K562 (cell line): ENCODE data around the gene KAT2B. TPM values are rescaled to one million over a fixed set of nuclear protein-coding genes. Genes with fewer than 3 reads are reported as not detected.

Experiments used
- ATAC-seq: fragments of 200-7000 bp; cut with Tn5 transposase; 3 replicates; pipeline ENCODE4 v1.9.1; 2020; ENCODE audit warnings: moderate library complexity
- BruUV-seq: library from RNA; stranded (reverse); fragments of 400-500 nt; replicated peaks from 2 replicates; lab custom pipeline; 2021; lab: Mats Ljungman, UMichigan
- CTCF ChIA-PET: fragments of 300-600 bp; formaldehyde crosslinking; extraction: SDS; loops from one replicate; lab custom pipeline; 2021; ENCODE audit warnings: low intra/inter-chr PET ratio; lab: Yijun Ruan, JAX
- POLR2A ChIA-PET: fragments of 300-600, 350-650 bp; sonication (Branson Sonifier 250); formaldehyde crosslinking; extraction: SDS; loops from one replicate; lab custom pipeline; 2021; ENCODE audit warnings: antibody characterized with exemption, inconsistent platforms; lab: Yijun Ruan, JAX
- DNase-seq, 4 experiments: peaks; one replicate each; pipeline versions ENCODE4 v3.0.0 to v3.0.0-alpha.2; 2011 to 2018; ENCODE audit warnings: low spot score in 3 of 4, mixed read lengths in 3 of 4; ENCODE audit errors: extremely low read depth in 1 of 4
- FAIRE-seq: peaks from 2 replicates; lab custom pipeline; 2011; peaks lifted over from hg19 to GRCh38; lab: Jason Lieb, UNC
- H2AFZ ChIP-seq: 2 replicates; pipeline ENCODE4 v1.6.0; 2011; ENCODE audit warnings: low read depth, low read length, control low read depth, inconsistent platforms
- H3K27ac ChIP-seq: fragments of 200-600 bp; 3 replicates; pipeline ENCODE4 v1.8.0; 2011; ENCODE audit warnings: low read depth, mild to moderate bottlenecking, control low read depth, inconsistent platforms, low read length, moderate library complexity, mixed read lengths; ENCODE audit errors: extremely low read depth
- H3K27me3 ChIP-seq, 2 experiments: fragments of 300-600 bp in 1 of 2; 2 replicates in 1 of 2; 3 replicates in 1 of 2; pipeline versions ENCODE4 v1.6.0 to v1.8.0; 2011; ENCODE audit warnings: inconsistent platforms in 2 of 2, low read length in 2 of 2, mild to moderate bottlenecking in 1 of 2, mixed read lengths in 1 of 2, moderate library complexity in 1 of 2; ENCODE audit not compliant: control insufficient read depth in 2 of 2, insufficient read depth in 2 of 2
- H3K36me3 ChIP-seq: fragments of 300-600 bp; 3 replicates; pipeline ENCODE4 v1.8.0; 2011; ENCODE audit warnings: mild to moderate bottlenecking, low read length, inconsistent platforms; ENCODE audit not compliant: control insufficient read depth, insufficient read depth
- H3K4me1 ChIP-seq, 2 experiments: fragments of 200-600 bp in 1 of 2; replicated peaks in 1 of 2; 2 replicates in 1 of 2; 3 replicates in 1 of 2; pipeline versions ENCODE4 v1.5.1 to v1.8.0; 2011; ENCODE audit warnings: inconsistent platforms in 2 of 2, low read length in 2 of 2, mild to moderate bottlenecking in 1 of 2, mixed read lengths in 1 of 2, moderate library complexity in 1 of 2; ENCODE audit not compliant: control insufficient read depth in 2 of 2, insufficient read depth in 2 of 2
- H3K4me2 ChIP-seq: 2 replicates; pipeline ENCODE4 v1.6.1; 2011; ENCODE audit warnings: low read length, control low read depth, inconsistent platforms, mixed read lengths; ENCODE audit not compliant: insufficient read depth
- H3K4me3 ChIP-seq: fragments of 200-600 bp; sonication (generic), shearing (Covaris generic); 2 replicates; pipeline ENCODE4 v1.5.1; 2016; ENCODE audit warnings: control low read depth, inconsistent platforms
- H3K79me2 ChIP-seq: fragments of 200-600 bp; 3 replicates; pipeline ENCODE4 v1.8.0; 2011; ENCODE audit warnings: low read length, inconsistent platforms; ENCODE audit not compliant: control insufficient read depth, insufficient read depth
- H3K9ac ChIP-seq, 2 experiments: 2 replicates each; pipeline versions ENCODE4 v1.6.0 to v1.6.1; 2011; ENCODE audit warnings: low read depth in 2 of 2, low read length in 2 of 2, control low read depth in 1 of 2, inconsistent platforms in 1 of 2, mild to moderate bottlenecking in 1 of 2, mixed read lengths in 1 of 2; ENCODE audit not compliant: insufficient read depth in 1 of 2
- H3K9me1 ChIP-seq: one replicate; pipeline ENCODE4 v1.6.0; 2011; ENCODE audit warnings: inconsistent platforms, mild to moderate bottlenecking, low read length, moderate library complexity; ENCODE audit not compliant: control insufficient read depth, insufficient read depth
- H3K9me3 ChIP-seq: replicated peaks from 2 replicates; pipeline ENCODE4 v1.5.1; 2011; ENCODE audit warnings: low read depth, low read length, inconsistent platforms; ENCODE audit not compliant: control insufficient read depth, insufficient read depth
- H4K20me1 ChIP-seq: replicated peaks from 2 replicates; pipeline ENCODE4 v1.6.1; 2011; ENCODE audit warnings: low read length, inconsistent platforms, mixed read lengths; ENCODE audit not compliant: control insufficient read depth, insufficient read depth
- ARID1B ChIP-seq: fragments of 450-650 bp; IDR thresholded peaks from 2 replicates; pipeline ENCODE4 v1.6.1; 2016; ENCODE audit warnings: antibody characterized with exemption, mild to moderate bottlenecking, inconsistent platforms
- ASH1L ChIP-seq: fragments of 450-650 bp; IDR thresholded peaks from 2 replicates; pipeline ENCODE4 v1.6.1; 2018; ENCODE audit warnings: borderline replicate concordance, mild to moderate bottlenecking, low read depth; ENCODE audit not compliant: partially characterized antibody
- HDAC8 ChIP-seq: fragments of 450-650 bp; IDR thresholded peaks from 2 replicates; pipeline ENCODE4 v1.6.1; 2016; ENCODE audit warnings: mild to moderate bottlenecking, missing genetic modification characterization, moderate library complexity, missing compliant biosample characterization
- MXI1 ChIP-seq: IDR thresholded peaks from 2 replicates; pipeline ENCODE4 v1.6.1; 2011; ENCODE audit warnings: low read depth, mild to moderate bottlenecking, improper control_type of control experiment, low read length
- MYC ChIP-seq, 2 experiments: fragments of 250-450 bp in 1 of 2; sonication (Bioruptor Pico) in 1 of 2; IDR thresholded peaks; 2 replicates each; pipeline versions ENCODE4 v1.5.1 to v1.6.1; 2012 to 2021; ENCODE audit warnings: low read depth in 2 of 2, borderline replicate concordance in 1 of 2, improper control_type of control experiment in 1 of 2, low read length in 1 of 2, mild to moderate bottlenecking in 1 of 2, moderate library complexity in 1 of 2
- NFE2L1 ChIP-seq: fragments of 450-650 bp; IDR thresholded peaks from 2 replicates; pipeline ENCODE4 v1.6.1; 2016; ENCODE audit warnings: missing genetic modification characterization, low read depth, mild to moderate bottlenecking, missing compliant biosample characterization, moderate library complexity, borderline replicate concordance
- POLR2B ChIP-seq: fragments of 450-650 bp; IDR thresholded peaks from 2 replicates; pipeline ENCODE4 v1.6.1; 2018; ENCODE audit warnings: low read depth; ENCODE audit not compliant: partially characterized antibody
- SMAD2 ChIP-seq: fragments of 150-350 bp; IDR thresholded peaks from 2 replicates; pipeline ENCODE4 v1.6.1; 2014; ENCODE audit warnings: low read depth, mild to moderate bottlenecking, low read length
- SRSF7 ChIP-seq: fragments of 200-400 bp; formaldehyde crosslinking; optimal IDR thresholded peaks from 2 replicates; pipeline ENCODE3; 2017; ENCODE audit warnings: mild to moderate bottlenecking, low read depth, low read length
- ZC3H11A ChIP-seq: IDR thresholded peaks from 2 replicates; pipeline ENCODE4 v1.6.1; 2012; ENCODE audit warnings: low read depth, low read length, improper control_type of control experiment
- ZFPM2 ChIP-seq: fragments of 250-450 bp; sonication (Bioruptor Pico); IDR thresholded peaks from 2 replicates; pipeline ENCODE4 v1.5.1; 2022; ENCODE audit warnings: mild to moderate bottlenecking
- ZNF174 ChIP-seq: fragments of 250-450 bp; sonication (Bioruptor Pico); IDR thresholded peaks from 2 replicates; pipeline ENCODE4 v1.4.0; 2020; ENCODE audit warnings: mild to moderate bottlenecking
- ZNF263 ChIP-seq: sonication (generic); formaldehyde crosslinking; IDR thresholded peaks from 2 replicates; pipeline ENCODE4 v1.8.0; 2022; ENCODE audit warnings: mild to moderate bottlenecking, missing genetic modification reagents, borderline replicate concordance
- WGBS: fragments of 100-300 bp; shearing (Covaris generic); methylation state at CpG from one replicate; pipeline ENCODE4 v1.1.6; 2016; ENCODE audit warnings: low coverage, mixed read lengths; ENCODE audit not compliant: insufficient coverage; ENCODE audit errors: missing lambda C conversion rate; 5-methylcytosine and 5-hydroxymethylcytosine counted together
- in situ Hi-C: fragments of 300-500 bp; cut with MboI; formaldehyde crosslinking; loops from 4 replicates; pipeline ENCODE4 v1.15.0; 2018; ENCODE audit warnings: inconsistent platforms, mixed read lengths
- intact Hi-C: fragments of 100-400 bp; cut with micrococcal nuclease; formaldehyde crosslinking; loops from 2 replicates; pipeline ENCODE4 v1.14.2; 2022
- polyA plus RNA-seq, 8 experiments: library from polyadenylated mRNA; depleted of rRNA in 4 of 8; stranded (reverse) in 5 of 8; unstranded in 3 of 8; fragments of >200 nt; fragmentation: Nextera tagmentation in 2 of 8; fragmentation: Illumina TruSeq in 1 of 8; extraction: Ambion mirVana in 2 of 8; extraction: Trizol in 1 of 8; gene quantifications; 2 replicates each; pipeline versions ENCODE4 v1.2.1 to v1.2.3, GENCODE V29; 2011 to 2014; ENCODE audit warnings: inconsistent platforms in 1 of 8, missing spikeins in 1 of 8
- total RNA-seq, 7 experiments: library from RNA; depleted of rRNA in 6 of 7; stranded (reverse); fragments of >200 nt in 6 of 7; fragmentation: Illumina TruSeq in 2 of 7; extraction: Trizol in 2 of 7; gene quantifications; 2 replicates each; pipeline versions ENCODE4 v1.2.1 to v1.2.3, GENCODE V29; 2011 to 2021; ENCODE audit warnings: low replicate concordance in 1 of 7
- TF ChIP-seq, protein P1 (sequence below): fragments of 250-450 bp; sonication (Bioruptor Pico); IDR thresholded peaks from 2 replicates; pipeline ENCODE4 v1.9.0; 2021; ENCODE audit warnings: mild to moderate bottlenecking, inconsistent platforms

The KAT2B gene
- total and polyA plus RNA-seq, 9 of the 15 experiments (the other 6 are each of a cell fraction or from before 2014, with no cell fraction given): 3.3 to 14.9 (median 12.2) TPM

DNA sequence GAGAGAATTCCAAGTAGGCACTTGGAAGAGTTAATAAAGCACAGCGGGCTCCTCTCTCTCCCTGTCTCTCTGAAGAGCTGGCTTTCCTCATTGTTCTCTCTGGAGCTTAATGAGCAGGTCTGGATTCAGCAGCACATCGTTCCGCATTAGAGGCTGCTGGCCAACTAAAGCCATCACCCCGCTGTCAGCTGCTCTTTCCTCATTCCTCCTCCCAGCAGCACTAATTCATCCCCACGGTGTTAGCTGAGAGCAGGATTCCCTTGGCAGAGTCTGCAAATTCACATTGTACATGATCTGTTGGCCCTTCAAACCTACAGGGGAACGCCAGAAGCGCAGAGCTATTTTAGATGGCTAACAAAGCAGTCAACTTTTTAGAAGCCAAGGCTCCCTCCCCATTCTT lies 101.6 kb downstream of the KAT2B start:
- BruUV-seq: no TSS peak
- WGBS: 70% methylated on average over 7 of the region's 7 CpGs
- Histone ChIP-seq H3K79me2 (no peaks in the 10 kb centered on the region), H3K9me1 (no peaks in the 10 kb centered on the region), H3K4me1 (no peaks in the 10 kb centered on the region), H3K4me3 (no peak overlapping the region), H3K4me2 (no peak overlapping the region), H4K20me1 (no peaks in the 10 kb centered on the region), H3K9ac (no peak overlapping the region), H2AFZ (no peak overlapping the region), H3K27me3 (no peaks in the 10 kb centered on the region), H3K27ac (no peak overlapping the region), H3K9me3 (no peaks in the 10 kb centered on the region), H3K36me3 (peaks cover 2% of the 10 kb centered on the region; the same call in 2 of the 3 replicates)
- FAIRE-seq (no peak), ATAC-seq (no peak), DNase-seq (no peak)
- CTCF ChIA-PET: no interaction called here
- in situ Hi-C loops (no loop called here), intact Hi-C loops (no loop called here)
- TF ChIP-seq ASH1L (no peak), MXI1 (no peak), SMAD2 (no peak), SRSF7 (no peak), HDAC8 (no peak), ARID1B (no peak), ZNF263 (no peak), ZNF174 (CRISPR knock-in tag) (no peak), MYC (IDR thresholded peaks at IDR 0.05; ENCODE audit: low read depth, low read length) (no peak), MYC (CRISPR knock-in tag; IDR thresholded peaks at IDR 0.05; ENCODE audit: borderline replicate concordance, low read depth) (no peak), ZFPM2 (CRISPR knock-in tag) (no peak), POLR2B (no peak), ZC3H11A (no peak), NFE2L1 (tag) (no peak)
- TF ChIP-seq, protein P1, sequence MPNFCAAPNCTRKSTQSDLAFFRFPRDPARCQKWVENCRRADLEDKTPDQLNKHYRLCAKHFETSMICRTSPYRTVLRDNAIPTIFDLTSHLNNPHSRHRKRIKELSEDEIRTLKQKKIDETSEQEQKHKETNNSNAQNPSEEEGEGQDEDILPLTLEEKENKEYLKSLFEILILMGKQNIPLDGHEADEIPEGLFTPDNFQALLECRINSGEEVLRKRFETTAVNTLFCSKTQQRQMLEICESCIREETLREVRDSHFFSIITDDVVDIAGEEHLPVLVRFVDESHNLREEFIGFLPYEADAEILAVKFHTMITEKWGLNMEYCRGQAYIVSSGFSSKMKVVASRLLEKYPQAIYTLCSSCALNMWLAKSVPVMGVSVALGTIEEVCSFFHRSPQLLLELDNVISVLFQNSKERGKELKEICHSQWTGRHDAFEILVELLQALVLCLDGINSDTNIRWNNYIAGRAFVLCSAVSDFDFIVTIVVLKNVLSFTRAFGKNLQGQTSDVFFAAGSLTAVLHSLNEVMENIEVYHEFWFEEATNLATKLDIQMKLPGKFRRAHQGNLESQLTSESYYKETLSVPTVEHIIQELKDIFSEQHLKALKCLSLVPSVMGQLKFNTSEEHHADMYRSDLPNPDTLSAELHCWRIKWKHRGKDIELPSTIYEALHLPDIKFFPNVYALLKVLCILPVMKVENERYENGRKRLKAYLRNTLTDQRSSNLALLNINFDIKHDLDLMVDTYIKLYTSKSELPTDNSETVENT (CRISPR knock-in tag): no peak
- POLR2A ChIA-PET: interaction anchor here (0.6 to 1.8 kb wide), 3 partner anchors 9 to 92 kb away, joined by 3 to 5 read pairs (median 4); no protein-coding TSS in a partner anchor
